SK-N-SH treated with all-trans-retinoic acid at 6 μM for 48 hours (cell line): ENCODE measurements around the gene STARD10.

Experiments
- ATAC-seq: fragments of 200-7000 bp; cut with Tn5 transposase; 3 replicates; pipeline ENCODE4 v1.9.1; 2020; ENCODE audit warnings: mild to moderate bottlenecking, moderate library complexity
- ARNTL ChIP-seq: fragments of 450-650 bp; formaldehyde crosslinking; IDR thresholded peaks from 2 replicates; pipeline ENCODE4 v1.5.0; 2020; ENCODE audit warnings: low read depth, mild to moderate bottlenecking, moderate library complexity, borderline replicate concordance
- BACH2 ChIP-seq: fragments of 250-450 bp; sonication (Bioruptor Pico); IDR thresholded peaks from 2 replicates; pipeline ENCODE4 v1.9.0; 2021; ENCODE audit warnings: mild to moderate bottlenecking, borderline replicate concordance
- CREB5 ChIP-seq: fragments of 250-450 bp; sonication (Bioruptor Pico); IDR thresholded peaks from 2 replicates; pipeline ENCODE4 v1.5.1; 2020; ENCODE audit warnings: low read depth, mild to moderate bottlenecking, moderate library complexity
- CSDC2 ChIP-seq: fragments of 250-450 bp; sonication (Bioruptor Pico); IDR thresholded peaks from 2 replicates; pipeline ENCODE4 v1.5.0; 2020; ENCODE audit warnings: mild to moderate bottlenecking, moderate library complexity
- CSRNP3 ChIP-seq: fragments of 250-450 bp; sonication (Bioruptor Pico); IDR thresholded peaks from 2 replicates; pipeline ENCODE4 v1.5.1; 2021; ENCODE audit warnings: mild to moderate bottlenecking, moderate library complexity
- ESRRG ChIP-seq: fragments of 250-450 bp; sonication (Bioruptor Pico); IDR thresholded peaks from 2 replicates; pipeline ENCODE4 v1.6.1; 2021; ENCODE audit warnings: mild to moderate bottlenecking
- GLIS3 ChIP-seq: fragments of 250-450 bp; sonication (Bioruptor Pico); IDR thresholded peaks from 2 replicates; pipeline ENCODE4 v1.5.0; 2020; ENCODE audit warnings: mild to moderate bottlenecking, moderate library complexity
- ISL1 ChIP-seq: fragments of 250-450 bp; sonication (Bioruptor Pico); IDR thresholded peaks from 2 replicates; pipeline ENCODE4 v2.1.2; 2022; ENCODE audit warnings: mild to moderate bottlenecking, moderate library complexity
- OSR1 ChIP-seq: fragments of 250-450 bp; sonication (Bioruptor Pico); IDR thresholded peaks from 2 replicates; pipeline ENCODE4 v1.8.0; 2022; ENCODE audit warnings: moderate library complexity, mild to moderate bottlenecking, inconsistent platforms
- PATZ1 ChIP-seq: fragments of 250-450 bp; sonication (Bioruptor Pico); IDR thresholded peaks from 2 replicates; pipeline ENCODE4 v1.8.0; 2020; ENCODE audit warnings: mild to moderate bottlenecking, moderate library complexity, borderline replicate concordance
- POU6F1 ChIP-seq: fragments of 250-450 bp; sonication (Bioruptor Pico); IDR thresholded peaks from 2 replicates; pipeline ENCODE4 v1.8.0; 2021; ENCODE audit warnings: low read depth, mild to moderate bottlenecking, moderate library complexity, borderline replicate concordance
- SNAI2 ChIP-seq: fragments of 250-450 bp; sonication (Bioruptor Pico); IDR thresholded peaks from 2 replicates; pipeline ENCODE4 v1.5.0; 2020; ENCODE audit warnings: mild to moderate bottlenecking, moderate library complexity
- TOX ChIP-seq: fragments of 250-450 bp; sonication (Bioruptor Pico); IDR thresholded peaks from 2 replicates; pipeline ENCODE4 v1.8.0; 2021; ENCODE audit warnings: mild to moderate bottlenecking, moderate library complexity, borderline replicate concordance
- TSHZ2 ChIP-seq: fragments of 250-450 bp; sonication (Bioruptor Pico); IDR thresholded peaks from 2 replicates; pipeline ENCODE4 v1.5.0; 2020; ENCODE audit warnings: mild to moderate bottlenecking, moderate library complexity
- ZC3H10 ChIP-seq: fragments of 250-450 bp; sonication (Bioruptor Pico); IDR thresholded peaks from 2 replicates; pipeline ENCODE4 v1.5.1; 2021; ENCODE audit warnings: mild to moderate bottlenecking, moderate library complexity
- ZFP3 ChIP-seq: fragments of 250-450 bp; sonication (Bioruptor Pico); IDR thresholded peaks from 2 replicates; pipeline ENCODE4 v1.5.0; 2020; ENCODE audit warnings: mild to moderate bottlenecking, moderate library complexity
- ZFP30 ChIP-seq: fragments of 450-650 bp; formaldehyde crosslinking; IDR thresholded peaks from 2 replicates; pipeline ENCODE4 v1.5.0; 2022; ENCODE audit warnings: mild to moderate bottlenecking, moderate library complexity
- ZNF565 ChIP-seq: fragments of 450-650 bp; formaldehyde crosslinking; conservative IDR thresholded peaks from 2 replicates; pipeline ENCODE4 v1.5.0; 2020; ENCODE audit warnings: low read depth, mild to moderate bottlenecking, moderate library complexity
- ZNF70 ChIP-seq: fragments of 450-650 bp; formaldehyde crosslinking; IDR thresholded peaks from 2 replicates; pipeline ENCODE4 v1.5.0; 2020; ENCODE audit warnings: mild to moderate bottlenecking, moderate library complexity

STARD10 gene

GRCh38 chr11:72741849-72742512, 51.9 kb downstream of the STARD10 start:
- no peak for ATAC-seq
- TF ChIP-seq ESRRG (CRISPR knock-in tag) (no peak), ZFP3 (CRISPR knock-in tag) (no peak), ISL1 (no peak), OSR1 (CRISPR knock-in tag) (no peak), CSRNP3 (no peak), CSDC2 (no peak), CREB5 (CRISPR knock-in tag) (no peak), TSHZ2 (no peak), GLIS3 (CRISPR knock-in tag) (no peak)

- TF ChIP-seq ESRRG (CRISPR knock-in tag), result no peak
- TF ChIP-seq TSHZ2, result no peak
- TF ChIP-seq ARNTL (CRISPR knock-in tag), result no peak
- no peak for TF ChIP-seq SNAI2 (CRISPR knock-in tag)
- TF ChIP-seq ZNF70 (CRISPR knock-in tag), result no peak
- no peak for TF ChIP-seq TOX
- TF ChIP-seq ZNF565 (CRISPR knock-in tag), result no peak
- TF ChIP-seq CREB5 (CRISPR knock-in tag), result no peak
- TF ChIP-seq BACH2 (CRISPR knock-in tag), result no peak
- no peak for TF ChIP-seq ZC3H10 (CRISPR knock-in tag)
- no peak for TF ChIP-seq PATZ1 (CRISPR knock-in tag)
- TF ChIP-seq OSR1 (CRISPR knock-in tag), result no peak
- no peak for TF ChIP-seq POU6F1
- TF ChIP-seq ZFP30 (CRISPR knock-in tag), result no peak
- TF ChIP-seq CSDC2, result no peak
- ATAC-seq, result no peak
Measured at GRCh38 chr11:72741429-72741833, 52.4 kb downstream of the STARD10 start.
